Measurements from ENCODE around the gene GLI1. TPM values are rescaled to one million over a fixed set of nuclear protein-coding genes. Genes with fewer than 3 reads are reported as not detected.
"Not testable (repeated sequence)": the region's sequence is repeated elsewhere in the genome, so short reads cannot be mapped to it uniquely, and the experiment has no call there.

GLI1 gene
- total RNA-seq, 4 donors from 2014 or later: 0.67 to 2.1 (median 1.3) TPM

DNA sequence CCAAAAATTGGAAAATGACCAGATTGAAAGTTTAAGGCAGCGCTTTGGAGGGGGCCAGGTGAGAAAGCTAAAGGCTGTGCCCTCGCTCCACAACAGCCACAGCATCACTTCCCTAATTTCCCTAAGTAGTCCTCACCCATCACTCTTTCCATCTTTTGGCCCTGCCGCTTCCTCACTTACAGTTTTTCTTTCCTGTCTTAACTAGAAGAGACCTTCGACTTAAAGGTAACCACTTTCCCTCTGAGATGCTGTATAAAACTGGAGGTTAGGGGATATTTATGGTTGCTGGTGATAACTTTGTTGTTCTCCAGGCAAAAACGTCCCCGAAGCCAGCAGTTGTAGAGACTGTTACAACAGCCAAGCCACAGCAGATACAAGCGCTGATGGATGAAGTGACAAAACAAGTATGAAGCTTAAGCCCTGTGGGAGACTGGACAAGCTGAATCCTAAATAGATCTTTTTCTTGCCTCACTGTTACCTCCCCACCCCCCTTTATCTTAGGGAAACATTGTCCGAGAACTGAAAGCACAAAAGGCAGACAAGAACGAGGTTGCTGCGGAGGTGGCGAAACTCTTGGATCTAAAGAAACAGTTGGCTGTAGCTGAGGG lies 56.5 kb downstream of the GLI1 start:
- no peak overlapping the region for H3K4me3 ChIP-seq
- no peak overlapping the region for H3K27ac ChIP-seq
- H3K36me3 ChIP-seq: peaks cover 0 to 62% (median 0%) of the 10 kb centered on the region in 3 donors
- no peaks in the 10 kb centered on the region for H3K27me3 ChIP-seq
- DNase-seq: peak in 1 of 3 donors; percentile 8
- peaks cover 0 to 22% (median 9%) of the 10 kb centered on the region in 4 donors for H3K4me1 ChIP-seq
- H3K9me3 ChIP-seq: no peaks in the 10 kb centered on the region
- TF ChIP-seq, protein P1, sequence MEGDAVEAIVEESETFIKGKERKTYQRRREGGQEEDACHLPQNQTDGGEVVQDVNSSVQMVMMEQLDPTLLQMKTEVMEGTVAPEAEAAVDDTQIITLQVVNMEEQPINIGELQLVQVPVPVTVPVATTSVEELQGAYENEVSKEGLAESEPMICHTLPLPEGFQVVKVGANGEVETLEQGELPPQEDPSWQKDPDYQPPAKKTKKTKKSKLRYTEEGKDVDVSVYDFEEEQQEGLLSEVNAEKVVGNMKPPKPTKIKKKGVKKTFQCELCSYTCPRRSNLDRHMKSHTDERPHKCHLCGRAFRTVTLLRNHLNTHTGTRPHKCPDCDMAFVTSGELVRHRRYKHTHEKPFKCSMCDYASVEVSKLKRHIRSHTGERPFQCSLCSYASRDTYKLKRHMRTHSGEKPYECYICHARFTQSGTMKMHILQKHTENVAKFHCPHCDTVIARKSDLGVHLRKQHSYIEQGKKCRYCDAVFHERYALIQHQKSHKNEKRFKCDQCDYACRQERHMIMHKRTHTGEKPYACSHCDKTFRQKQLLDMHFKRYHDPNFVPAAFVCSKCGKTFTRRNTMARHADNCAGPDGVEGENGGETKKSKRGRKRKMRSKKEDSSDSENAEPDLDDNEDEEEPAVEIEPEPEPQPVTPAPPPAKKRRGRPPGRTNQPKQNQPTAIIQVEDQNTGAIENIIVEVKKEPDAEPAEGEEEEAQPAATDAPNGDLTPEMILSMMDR (IDR thresholded peaks at IDR 0.05): no peak

DNA sequence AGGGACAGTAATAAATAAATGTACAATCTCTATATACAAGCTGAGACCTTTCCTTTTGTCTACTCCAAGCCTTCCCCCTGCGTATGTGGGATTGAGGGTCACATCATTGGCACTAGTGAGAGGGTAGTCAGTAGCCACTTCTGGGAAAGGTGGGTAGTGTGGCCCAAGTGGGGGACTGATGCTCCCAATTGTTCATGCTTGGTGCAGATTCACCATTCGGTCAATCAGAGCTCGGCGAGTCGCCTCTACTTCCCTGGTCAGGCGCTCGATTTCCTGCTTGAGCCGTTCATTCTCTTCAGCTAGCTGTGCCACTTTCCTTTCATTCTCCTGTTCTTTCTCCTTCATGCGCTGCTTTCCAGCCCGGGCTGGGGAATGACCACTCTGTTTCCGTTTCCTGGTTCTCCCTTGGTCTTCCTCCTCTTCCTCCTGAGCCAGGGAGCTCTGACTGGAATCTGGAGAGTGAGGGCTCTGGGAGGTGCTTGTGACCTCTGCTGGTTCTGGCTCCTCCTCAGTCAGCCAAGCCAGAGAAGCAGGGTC lies 57.1 kb downstream of the GLI1 start:
- no peaks in the 10 kb centered on the region for H3K27me3 ChIP-seq
- peaks cover 0 to 56% (median 0%) of the 10 kb centered on the region in 3 donors for H3K36me3 ChIP-seq
- no peak for TF ChIP-seq POLR2A (IDR thresholded peaks at IDR 0.05)
- TF ChIP-seq, protein P1 (IDR thresholded peaks at IDR 0.05): no peak
- peaks cover 4 to 29% (median 15%) of the 10 kb centered on the region in 4 donors for H3K4me1 ChIP-seq
- H3K27ac ChIP-seq: peak overlapping the region in 2 of 4 donors; percentile 7 to 42
- no peak for DNase-seq
- H3K4me3 ChIP-seq: no peak overlapping the region
- H3K9me3 ChIP-seq: no peaks in the 10 kb centered on the region

DNA sequence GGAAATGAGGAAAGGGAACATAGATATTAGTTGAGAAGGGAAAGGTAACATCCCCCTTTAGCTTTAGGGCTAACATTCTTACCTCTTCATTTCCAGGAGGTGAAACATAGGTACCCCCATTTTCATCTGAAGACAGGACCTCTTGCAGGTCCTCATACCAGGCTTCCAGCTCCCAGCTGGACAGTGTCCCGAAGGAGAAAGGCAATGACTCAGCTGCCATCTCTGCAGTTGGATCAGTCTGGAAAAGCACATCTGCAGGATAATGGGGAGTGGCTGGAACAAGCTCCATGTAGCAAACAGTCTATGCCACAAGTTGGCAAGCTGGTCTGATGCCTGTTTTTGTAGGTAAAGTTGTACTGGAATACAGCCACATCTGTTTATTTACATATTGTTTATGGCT lies 57.6 kb downstream of the GLI1 start:
- TF ChIP-seq POLR2A (IDR thresholded peaks at IDR 0.05): no peak
- TF ChIP-seq, protein P1 (IDR thresholded peaks at IDR 0.05): no peak
- peaks cover 0 to 51% (median 0%) of the 10 kb centered on the region in 3 donors for H3K36me3 ChIP-seq
- H3K4me1 ChIP-seq: peaks cover 4 to 31% (median 19%) of the 10 kb centered on the region in 4 donors

DNA sequence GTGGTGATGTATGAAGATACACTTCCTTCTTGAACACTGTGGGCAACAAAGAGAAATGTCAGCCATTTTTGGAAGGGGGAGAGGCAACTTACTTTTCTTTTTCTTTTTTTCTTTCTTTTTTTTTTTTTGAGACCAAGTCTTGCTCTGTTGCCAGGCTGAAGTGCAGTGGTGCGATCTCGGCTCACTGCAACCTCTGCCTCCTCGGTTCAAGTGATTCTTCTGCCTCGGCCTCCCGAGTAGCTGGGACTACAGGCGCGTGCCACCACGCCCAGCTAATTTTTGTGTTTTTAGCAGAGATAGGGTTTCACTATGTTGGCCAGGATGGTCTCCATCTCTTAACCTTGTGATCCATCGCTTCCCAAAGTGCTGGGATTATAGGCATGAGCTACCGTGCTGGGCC lies 58.1 kb downstream of the GLI1 start:
- H3K36me3 ChIP-seq: peaks cover 0 to 46% (median 0%) of the 10 kb centered on the region in 3 donors
- H3K27ac ChIP-seq: peak overlapping the region in 1 of 4 donors; percentile 42
- H3K9me3 ChIP-seq, H3K27me3 ChIP-seq, DNase-seq: not testable (repeated sequence)
- H3K4me1 ChIP-seq: peaks cover 4 to 31% (median 19%) of the 10 kb centered on the region in 4 donors
- peak overlapping the region in 1 of 4 donors; percentile 66 for H3K4me3 ChIP-seq

More for the DNA sequence above, 57.6 kb downstream of the GLI1 start:
- Histone ChIP-seq H3K27me3 (no peaks in the 10 kb centered on the region), H3K27ac (peak overlapping the region in 2 of 4 donors; percentile 7 to 42), H3K9me3 (no peaks in the 10 kb centered on the region), H3K4me3 (no peak overlapping the region)
- no peak for DNase-seq

DNA sequence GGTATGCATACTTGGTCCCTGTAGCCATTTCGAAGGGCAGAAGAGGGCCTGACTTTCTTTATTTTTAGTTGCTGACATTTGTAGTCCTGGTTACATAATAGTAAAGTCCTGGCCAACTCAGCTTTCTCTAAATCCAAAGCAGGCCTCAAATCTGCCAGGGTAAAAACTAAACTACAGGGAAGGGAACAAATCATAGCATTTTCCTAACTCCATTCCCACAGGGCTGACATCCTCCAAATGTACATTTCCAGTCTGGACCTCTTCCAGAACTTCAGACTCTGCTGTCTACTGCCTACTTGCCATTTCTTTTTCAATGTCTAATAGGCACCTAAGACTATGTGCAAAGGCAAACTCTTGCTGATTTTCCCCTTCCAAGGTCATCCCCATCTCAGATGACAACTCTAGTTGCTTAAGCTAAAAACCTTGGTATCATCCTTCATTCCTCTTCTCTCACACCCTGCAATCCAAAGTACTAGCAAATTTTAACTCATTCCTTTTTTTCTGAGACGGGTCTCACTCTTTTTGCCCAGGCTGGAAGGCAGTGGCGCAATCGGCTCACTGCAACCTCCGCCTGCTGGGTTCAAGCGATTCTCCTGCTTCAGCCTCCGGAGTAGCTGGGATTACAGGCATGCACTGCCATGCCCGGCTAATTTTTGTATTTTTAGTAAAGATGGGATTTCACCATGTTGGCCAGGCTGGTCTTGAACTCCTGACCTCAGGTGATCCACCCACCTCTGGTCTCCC lies 58.8 kb downstream of the GLI1 start:
- no peak for TF ChIP-seq POLR2A (IDR thresholded peaks at IDR 0.05)
- TF ChIP-seq, protein P1 (IDR thresholded peaks at IDR 0.05): no peak
- H3K27ac ChIP-seq: peak overlapping the region in 3 of 4 donors; percentile 11 to 94 (median 42)
- peak overlapping the region in 2 of 4 donors; percentile 66 to 81 for H3K4me3 ChIP-seq
- no peak for DNase-seq
- peaks cover 0 to 40% (median 0%) of the 10 kb centered on the region in 3 donors for H3K36me3 ChIP-seq
- H3K4me1 ChIP-seq: peaks cover 4 to 32% (median 20%) of the 10 kb centered on the region in 4 donors
- H3K27me3 ChIP-seq: no peaks in the 10 kb centered on the region
- no peaks in the 10 kb centered on the region for H3K9me3 ChIP-seq

Data from Peyer's patch (tissue), 4 donors.